DLD1 (cell line): ENCODE results near the gene DERL3.

Experiments used
- in situ Hi-C: cut with HindIII; loops from 2 replicates; pipeline ENCODE4 v1.10.0; 2017; ENCODE audit warnings: low sequenced_read_pairs

Gene DERL3

DNA sequence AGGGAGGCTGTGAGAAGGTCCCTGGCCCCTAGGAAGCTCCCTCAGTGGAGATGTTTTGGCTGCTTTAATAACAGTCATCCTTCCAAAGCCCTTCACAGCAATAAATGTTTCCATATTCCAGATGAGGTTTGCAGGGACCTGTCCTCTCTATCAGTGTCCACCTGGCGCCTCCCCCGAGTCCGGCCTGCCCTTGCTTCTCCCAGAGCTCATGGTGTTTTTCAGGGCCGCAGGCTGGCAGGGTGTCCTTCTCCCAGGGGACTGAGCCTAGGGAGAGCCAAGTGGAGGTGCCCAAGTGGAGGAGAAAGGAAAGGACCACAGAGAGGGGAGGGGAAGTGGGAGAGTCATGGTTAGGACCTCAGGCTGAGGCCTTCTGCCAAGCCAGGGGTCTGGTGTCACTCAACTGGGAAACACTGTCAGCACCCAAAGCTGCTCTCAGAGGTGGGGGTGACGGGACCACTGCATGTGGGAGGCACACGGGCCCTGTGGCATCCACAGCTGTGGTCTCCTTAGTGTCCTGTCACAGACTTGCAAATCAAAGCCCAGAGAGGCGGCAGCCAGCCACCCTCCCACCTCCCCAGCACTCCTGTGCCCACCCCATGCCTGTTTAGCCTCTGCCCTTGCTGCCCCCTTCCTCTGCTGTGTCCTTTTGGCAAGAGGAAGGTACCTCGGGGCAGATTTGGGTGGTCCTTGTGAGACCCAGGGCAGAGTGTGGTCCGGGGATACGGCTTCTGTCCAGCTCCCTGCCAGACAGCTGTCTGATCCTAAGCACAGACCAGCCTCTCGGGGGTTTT is 6.4 kb downstream of the DERL3 start:
- in situ Hi-C loops, result no loop called here

DNA sequence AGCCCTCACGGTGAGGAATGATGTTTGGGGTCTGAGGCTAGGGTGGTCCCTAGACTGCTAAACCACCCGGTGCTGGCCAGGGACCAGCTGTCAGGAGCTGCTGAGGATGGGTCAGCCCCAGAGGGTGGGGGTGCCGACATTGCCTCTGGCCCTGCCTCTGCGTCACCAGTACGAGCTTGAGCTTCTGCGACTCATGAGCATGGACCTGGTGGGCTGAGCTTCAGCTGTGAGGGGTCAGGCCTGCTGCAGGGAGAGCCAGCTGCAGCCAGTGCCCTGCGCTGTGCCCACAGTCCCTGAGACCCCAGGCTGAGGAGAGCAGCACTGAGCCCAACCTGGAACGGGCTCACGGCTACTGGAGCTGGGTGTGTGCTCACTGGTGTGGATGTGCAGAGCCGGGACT is 7.0 kb downstream of the DERL3 start:
- in situ Hi-C loops, result no loop called here

DNA sequence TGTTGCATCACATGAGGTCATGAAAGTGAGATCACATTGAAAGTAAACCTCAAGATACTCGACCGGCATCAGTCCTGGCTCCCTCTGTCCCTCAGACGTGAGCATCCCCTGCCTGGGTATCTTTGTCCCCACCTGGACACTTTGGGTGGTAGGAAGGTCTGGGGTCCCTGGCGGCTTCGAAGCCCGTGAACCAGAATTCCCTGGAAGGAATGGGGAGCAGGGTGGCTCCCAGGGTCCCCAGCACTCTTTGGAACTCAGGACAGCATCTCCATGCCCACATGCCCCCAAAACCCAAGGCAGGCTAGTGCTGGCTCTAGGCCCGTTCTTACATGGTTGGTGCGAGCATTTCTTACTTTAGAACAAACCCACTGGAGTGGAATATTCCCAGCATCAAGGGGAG is 7.5 kb downstream of the DERL3 start:
- in situ Hi-C loops, result no loop called here

DNA sequence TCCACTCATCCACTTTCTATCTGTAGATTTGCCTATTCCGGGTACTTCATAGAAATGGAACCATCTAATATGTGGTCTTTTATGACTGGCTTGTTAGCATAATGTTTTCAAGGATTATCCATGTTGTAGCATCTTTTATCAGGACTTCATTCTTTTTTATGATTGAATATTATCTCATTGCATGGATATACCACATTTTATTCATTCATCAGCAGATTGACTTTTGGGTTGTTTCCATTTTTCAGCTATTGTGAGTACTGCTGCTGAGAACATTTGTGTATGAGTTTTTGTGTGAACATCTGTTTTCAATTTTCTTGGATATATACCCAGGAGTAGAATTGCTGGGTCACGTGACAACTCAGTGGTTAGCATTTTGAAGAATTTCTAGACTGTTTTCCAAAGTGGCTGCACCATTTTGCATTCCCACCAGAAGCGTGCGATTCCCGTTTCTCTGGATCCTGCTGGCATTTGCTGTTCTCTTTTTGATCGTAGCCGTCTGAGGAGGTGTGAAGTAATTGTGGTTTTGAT is 8.9 kb downstream of the DERL3 start:
- in situ Hi-C loops, result no loop called here

DNA sequence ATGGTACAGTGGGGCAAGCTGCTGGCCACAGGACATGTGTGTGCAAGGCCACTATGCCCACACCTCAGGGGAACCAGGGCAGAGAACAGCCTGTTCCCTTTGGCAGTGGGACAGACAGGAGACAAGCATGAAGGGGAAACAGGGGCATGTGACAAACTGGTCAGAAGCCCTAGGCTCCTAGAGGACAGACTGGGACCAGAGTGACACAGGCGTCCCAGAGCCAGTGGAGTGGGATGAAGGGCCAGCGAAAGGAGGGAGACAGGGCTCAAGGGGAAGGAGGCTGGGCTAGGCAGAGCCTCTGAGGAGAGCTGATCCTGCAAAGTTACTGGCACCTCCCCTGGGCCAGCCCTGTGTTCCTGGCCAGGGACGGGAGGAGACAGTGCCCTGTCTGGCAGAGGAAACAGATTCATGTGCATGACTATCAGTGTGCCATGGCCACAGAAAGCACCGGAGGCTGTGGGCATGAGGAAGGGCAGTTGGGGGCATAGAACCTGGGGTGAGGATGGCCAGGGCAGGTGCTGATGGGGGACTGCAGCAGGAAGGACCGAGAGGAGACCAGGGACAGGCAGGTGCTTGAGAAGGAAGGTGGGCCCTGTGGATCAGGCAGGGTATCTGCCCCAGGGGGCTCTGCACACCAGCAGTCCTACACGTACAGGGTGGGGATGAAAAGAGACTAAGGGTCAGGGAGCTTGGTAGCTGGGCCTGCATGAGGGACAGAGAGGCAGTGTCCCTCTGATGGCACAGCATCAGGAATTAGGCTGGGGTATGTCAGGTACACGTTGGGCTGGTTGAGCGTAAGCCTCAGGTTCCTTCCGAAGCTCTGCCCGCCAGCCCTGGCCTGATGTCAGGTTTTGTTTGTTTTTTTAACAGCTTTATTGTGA is 9.8 kb downstream of the DERL3 start:
- in situ Hi-C loops, result no loop called here

DNA sequence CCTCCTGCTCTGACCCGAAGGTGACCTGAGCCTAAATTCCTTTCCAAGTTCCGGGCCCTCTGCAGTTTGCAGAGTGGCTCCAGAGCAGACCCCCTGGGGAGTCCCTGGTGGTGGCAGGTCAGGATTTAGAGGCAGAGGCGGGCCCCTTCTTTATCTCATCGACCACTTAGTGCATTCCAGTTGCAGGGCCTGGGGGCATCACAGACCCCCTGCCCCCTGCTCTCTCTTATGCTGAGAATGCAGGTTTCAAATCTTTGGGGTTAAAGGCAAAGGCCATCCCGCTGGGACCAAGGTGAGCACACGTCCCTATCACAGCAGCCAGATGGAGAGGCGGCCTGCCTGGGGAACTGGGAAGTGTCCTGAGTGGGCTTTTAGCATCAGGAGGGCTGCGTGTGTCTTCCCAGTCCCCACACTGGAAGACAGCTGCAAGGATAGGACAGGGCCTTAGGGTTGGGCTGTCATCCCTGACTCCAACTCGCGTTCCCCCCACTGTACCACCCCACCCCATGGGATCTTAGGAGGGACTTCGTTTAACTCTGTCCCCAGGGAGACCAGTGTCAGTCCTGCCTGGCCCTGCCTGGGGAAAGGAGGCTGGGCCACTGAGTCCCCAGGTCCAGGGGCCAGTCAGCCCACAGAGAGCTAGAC is 11.3 kb downstream of the DERL3 start:
- in situ Hi-C loops, result no loop called here

DNA sequence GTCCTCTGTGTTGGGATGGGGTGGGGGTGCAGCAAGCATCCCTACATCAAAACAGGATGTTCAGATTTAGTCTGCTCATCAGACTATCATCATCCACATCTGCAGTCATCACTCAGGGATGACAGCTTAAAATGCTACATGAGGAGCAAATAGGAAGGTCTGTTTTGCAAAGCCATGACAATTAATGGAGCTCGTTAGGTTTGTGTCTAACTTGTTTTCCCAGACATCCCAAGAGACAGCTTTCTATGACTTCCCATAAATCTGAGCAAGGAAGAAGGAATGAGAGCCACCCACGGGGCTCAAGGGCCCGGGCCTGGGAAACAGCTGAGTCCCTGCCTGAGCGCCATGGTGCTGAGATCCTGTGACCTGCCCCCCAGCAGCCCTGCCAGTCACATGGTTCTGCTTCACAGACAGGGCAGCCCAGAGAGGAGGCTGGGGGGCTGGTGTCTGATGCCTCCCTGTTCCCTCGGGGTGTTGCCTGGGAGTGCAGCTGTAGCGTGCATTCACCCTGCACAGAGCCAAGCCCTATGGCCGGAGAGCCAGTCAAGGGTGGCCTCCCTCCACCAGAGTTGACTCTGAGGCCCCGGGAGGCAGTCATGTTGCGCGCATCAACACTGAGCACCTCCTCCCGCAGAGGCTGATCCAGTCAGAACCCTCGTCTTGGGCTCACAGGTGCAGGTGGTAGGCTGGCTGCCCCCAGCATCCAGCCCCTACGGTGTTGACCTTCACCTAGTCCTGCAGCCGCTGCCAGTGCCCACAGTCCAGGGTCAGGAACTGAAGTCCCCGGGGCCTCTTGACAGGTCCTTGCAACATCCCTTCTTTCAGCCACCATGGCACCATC is 12.1 kb downstream of the DERL3 start:
- in situ Hi-C loops, result no loop called here

DNA sequence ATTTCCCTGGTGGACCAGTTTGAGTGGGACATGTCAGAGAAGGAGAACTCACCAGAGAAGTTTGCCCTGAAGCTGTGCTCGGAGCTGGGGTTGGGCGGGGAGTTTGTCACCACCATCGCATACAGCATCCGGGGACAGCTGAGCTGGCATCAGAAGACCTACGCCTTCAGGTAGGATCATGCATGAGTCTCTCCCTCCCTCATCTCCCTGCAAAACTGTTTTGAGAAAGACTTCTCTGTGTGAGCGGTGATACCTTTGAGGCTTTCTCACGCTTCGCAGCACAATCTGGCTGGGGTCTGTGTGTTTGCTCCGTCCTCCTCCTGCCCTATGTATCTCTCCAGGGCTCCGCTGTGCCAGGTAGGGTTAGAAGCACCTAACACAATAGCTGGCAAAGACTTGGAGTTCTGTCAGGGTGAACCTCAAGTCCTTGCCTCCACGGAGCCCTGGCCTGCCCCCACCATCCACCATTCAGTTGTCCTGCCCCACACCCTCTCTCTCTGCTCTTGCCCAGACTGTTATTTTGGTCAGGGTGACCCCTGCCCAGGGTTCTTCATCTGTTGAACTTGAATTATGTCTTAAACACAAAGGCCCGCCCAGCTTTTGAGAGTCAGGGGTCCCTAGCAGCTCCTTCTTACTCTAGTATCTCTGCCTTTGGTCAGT is 13.4 kb downstream of the DERL3 start:
- in situ Hi-C loops, result no loop called here

DNA sequence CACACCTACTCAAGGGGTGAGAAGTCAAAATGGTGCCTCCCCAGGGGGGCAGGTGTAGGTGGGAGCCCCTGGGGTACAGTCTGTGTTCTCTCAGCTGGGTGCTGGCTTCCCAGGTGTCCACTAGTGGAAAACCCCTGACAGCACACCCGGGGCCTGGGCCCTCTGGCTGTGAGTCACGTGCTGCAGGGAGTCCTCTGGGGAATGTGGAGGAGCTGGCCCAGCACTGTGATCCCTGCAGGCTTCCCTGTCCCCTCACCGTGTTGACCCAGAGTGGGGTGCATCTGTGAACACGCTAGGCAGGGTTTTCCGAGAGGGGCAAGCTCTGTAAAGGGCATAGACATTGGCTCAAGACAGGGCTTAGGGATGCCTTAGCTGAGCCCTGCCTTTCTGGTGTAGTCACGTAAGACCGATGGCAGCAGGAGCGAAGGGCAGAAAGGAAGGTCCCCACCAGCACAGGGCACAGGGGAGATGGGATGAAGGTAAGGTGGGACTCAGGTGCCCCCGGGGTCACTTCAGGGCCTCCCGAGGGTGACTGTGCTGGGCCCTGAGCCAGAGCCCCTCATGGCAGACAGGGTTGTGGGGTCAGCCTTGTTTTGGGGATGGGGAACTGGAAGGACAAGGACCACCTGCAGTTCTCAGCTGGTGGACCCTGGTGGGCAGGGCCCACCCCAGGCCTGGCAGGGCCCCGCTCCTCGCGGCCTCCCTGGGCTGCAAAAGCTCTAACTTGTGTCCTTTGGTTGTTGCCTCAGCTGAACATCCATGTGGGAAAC is 14.1 kb downstream of the DERL3 start:
- in situ Hi-C loops, result no loop called here

DNA sequence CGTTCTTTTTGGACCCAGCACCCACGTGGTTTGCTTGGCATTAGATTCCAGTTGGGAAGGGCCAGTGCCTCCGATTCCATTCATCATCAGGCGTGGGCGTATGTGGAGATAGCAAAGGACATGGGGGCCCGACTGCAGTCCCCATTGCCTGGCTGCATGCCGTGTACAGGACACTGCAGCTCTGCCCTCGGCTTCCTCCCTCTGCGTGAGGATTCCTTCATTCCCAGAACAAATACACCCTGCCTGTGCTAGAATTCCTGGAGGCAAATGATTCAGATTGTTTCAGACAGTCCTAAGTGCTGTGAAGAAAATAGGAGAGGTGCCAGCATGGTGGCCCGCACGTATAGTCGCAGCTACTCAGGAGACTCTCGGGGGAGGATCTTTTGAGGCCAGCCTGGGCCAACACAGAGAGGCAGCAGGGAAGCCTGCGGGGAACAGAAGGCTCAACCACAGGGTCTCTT is 15.4 kb downstream of the DERL3 start:
- in situ Hi-C loops, result no loop called here

DNA sequence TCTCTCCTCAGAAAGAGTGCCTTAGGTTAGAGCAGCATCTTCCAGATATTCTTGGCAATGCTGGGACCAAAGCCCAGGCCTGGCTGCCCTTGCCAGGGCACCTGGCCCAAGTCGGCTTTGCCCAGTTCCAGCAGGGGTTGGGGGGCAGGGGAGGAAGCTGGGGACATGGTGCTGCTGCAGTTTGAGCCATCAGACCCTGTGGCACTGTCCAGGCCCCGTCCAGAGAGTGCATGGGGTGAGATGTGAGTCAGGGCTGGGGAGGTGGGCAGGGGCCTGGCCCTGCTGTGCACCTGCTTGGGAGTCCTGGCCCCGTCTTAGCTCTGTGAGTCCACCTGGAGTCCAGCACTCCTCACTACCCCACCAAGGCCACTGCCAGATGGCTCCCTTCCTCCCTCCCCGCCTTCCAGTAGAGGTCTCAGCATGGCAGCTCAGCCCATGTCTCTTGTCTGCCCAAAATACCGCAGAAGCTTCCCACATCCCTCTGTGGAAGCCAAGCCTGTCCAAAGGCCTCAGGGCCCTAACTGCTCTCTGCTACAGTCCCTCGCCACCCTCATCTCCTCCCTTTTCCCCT is 16.6 kb downstream of the DERL3 start:
- in situ Hi-C loops, result no loop called here

DNA sequence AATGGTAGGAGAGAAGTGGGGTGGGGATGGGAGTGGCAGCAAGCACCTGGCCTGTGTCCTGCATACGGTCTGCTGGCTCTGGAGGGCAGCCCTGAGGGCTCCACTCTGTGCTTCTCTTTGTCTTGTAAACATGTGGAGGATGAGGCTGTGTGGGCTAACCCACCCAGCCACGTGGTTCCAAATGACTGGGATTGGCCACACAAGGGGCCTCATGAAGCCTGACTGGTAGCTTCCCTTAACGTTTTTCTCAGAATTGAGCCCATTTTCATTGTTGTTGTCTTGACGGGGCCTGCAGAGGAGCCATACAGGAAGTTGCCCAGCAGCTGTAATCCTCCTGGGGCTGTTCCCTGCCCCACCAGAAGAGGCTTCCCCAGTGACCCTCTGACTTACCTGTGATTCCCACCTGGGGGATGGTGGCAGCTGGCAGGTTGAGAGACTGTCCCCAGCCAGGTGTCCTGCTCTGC is 18.0 kb downstream of the DERL3 start:
- in situ Hi-C loops, result no loop called here

DNA sequence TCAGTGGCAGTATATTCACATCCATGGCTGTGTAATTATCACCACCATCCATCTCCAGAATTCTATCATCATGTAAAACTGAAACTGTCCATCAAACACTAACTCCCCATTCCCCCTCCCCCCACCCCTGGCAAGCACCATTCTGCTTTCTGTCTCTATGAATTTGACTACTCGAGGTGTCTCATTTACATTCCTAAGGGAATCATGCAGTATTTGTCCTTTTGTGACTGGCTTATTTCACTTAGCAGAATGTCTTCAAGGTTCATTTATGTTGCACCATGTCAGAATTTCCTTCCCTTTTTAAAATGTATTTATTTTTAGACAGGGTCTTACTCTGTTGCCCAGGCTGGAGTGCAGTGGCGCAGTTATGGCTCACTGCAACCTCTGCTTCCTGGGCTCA is 20.3 kb downstream of the DERL3 start:
- in situ Hi-C loops, result no loop called here

DNA sequence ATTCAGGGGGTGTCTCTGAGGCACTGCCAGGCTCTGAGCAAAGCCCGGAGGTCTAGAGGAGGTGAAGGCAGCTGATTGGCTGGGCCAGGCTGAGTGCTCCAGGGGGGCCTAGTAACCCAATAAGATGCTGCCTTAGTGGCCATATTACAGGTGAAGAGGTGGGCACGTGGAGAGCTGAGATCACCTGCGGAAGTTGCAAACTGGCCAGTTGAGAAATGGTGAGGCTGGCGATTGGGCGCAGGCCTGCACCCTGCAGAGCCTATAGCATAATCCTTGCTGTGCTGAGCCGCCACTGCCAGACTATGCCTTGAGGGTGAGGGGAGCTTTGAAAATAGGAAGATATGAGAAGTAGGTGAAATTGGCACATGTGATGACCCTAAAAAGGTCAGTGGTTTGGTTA is 21.7 kb downstream of the DERL3 start:
- in situ Hi-C loops, result no loop called here

DNA sequence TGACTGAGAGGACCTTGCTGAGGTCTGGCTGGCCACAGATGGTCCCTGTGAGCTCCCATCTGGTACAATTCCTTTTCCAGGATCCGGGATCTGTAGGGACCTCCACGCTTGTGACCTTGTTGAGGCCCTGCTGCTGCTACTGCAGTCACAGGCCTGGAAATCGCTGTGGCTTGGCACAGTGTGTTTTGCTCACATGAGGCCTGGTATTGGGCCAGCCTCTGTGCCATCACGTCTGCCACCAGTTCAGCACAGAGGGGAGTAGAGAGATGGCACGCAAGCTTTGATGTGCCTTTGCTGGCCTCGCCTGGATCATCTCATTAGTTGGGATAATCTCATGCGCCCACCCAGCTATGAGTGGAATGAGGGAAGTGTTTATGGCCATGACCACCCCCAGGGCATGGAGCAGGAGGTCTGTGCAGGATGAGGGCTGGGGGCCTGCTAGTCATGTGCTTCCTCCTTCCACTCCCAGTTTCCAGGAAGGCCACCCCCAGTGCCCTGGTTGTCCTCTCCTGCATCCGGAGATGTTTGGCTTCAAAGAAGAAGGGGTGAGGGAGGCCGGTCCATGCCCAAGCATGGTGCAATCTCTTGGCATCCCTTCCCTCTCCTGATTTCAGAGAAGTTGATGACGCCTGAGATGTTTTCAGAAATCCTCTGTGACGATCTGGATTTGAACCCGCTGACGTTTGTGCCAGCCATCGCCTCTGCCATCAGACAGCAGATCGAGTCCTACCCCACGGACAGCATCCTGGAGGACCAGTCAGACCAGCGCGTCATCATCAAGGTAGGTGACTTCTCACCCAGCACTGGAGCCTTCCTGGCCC is 22.4 kb downstream of the DERL3 start:
- in situ Hi-C loops, result no loop called here

DNA sequence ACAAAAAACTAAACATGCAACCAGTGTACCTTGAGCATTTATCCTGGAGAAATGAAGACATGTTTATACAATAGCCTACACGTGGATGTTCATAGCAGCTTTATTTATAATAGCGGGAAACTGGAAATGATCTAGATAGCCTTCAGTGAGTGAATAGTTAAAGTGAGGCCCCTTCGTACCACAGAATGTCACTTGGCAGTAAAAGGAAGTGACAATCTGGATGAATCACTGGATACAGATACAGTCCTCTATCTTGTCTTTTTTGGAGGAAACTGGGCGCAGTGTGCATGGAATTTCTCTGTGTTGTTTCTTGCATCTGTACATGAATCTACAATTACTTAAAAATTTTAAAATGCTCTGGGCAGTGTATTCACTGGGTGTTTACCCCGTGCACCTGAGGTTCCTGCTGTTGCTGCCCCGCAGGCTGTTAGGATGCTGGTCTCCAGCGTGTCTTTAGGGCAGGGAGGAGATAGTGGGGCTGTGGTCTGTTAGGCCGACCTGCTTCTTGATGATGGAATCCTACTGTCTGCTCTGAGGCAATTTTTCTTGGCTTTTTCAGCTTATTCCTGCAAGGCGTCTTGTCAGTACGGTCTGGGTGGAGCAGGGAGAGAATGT is 23.2 kb downstream of the DERL3 start:
- in situ Hi-C loops, result no loop called here

DNA sequence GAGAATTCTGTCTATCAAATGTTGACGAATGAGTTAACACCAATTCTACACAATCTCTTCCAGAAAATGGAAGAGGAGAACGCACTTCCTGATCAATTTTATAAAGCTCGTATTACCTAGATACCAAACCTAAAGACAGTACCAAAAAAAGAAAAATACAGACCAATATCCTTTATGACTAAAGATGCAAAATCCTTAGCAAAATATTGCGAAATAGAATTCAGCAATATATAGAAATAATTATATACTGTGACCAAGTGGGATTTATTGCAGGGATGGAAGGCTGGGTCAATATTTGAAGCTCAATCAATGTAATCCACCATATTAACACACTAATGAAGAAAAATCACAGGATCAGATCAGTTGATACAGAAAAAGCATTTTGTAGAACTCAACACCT is 26.4 kb downstream of the DERL3 start:
- in situ Hi-C loops, result no loop called here
